Lower leg skin (tissue), 3 donors: ENCODE results near the gene CST9.

ENCODE experiments used
- CTCF ChIP-seq, 3 donors: fragments of 450-650 bp; IDR thresholded peaks; one replicate each; pipeline ENCODE4 v1.5.1; 2016; ENCODE audit warnings: antibody characterized with exemption in 3 of 3, mild to moderate bottlenecking in 3 of 3, moderate library complexity in 2 of 3
- POLR2A ChIP-seq, 2 donors: fragments of 450-650 bp; IDR thresholded peaks; one replicate each; pipeline ENCODE4 v1.6.1; 2016 to 2017; ENCODE audit warnings: antibody characterized with exemption in 2 of 2, mild to moderate bottlenecking in 1 of 2, moderate library complexity in 1 of 2

- TF ChIP-seq CTCF (IDR thresholded peaks at IDR 0.05), result peak in 1 of 3 donors; percentile 5
- TF ChIP-seq POLR2A (IDR thresholded peaks at IDR 0.05), result no peak
Measured at GRCh38 chr20:23640671-23641667, 35.3 kb upstream of the CST9 start.
